Prostate gland (tissue), 2 donors: Measurements from ENCODE around the gene STEAP1. TPM values are rescaled to one million over a fixed set of nuclear protein-coding genes. Genes with fewer than 3 reads are reported as not detected.
"Not testable (repeated sequence)": the region's sequence is repeated elsewhere in the genome, so short reads cannot be mapped to it uniquely, and the experiment has no call there.

Experiments used
- DNase-seq: peaks from one replicate; pipeline ENCODE4 v3.0.0-alpha.2; 2019; ENCODE audit warnings: low spot score
- H3K27ac ChIP-seq, 2 donors: fragments of 200-600 bp; sonication (generic); 2 replicates each; pipeline ENCODE4 v1.5.1; 2017 to 2019
- H3K27me3 ChIP-seq: fragments of 200-600 bp; sonication (generic); replicated peaks from 2 replicates; pipeline ENCODE4 v1.5.1; 2019; ENCODE audit not compliant: insufficient read depth
- H3K36me3 ChIP-seq, 2 donors: fragments of 200-600 bp; sonication (generic); 1 replicate in 1 of 2; 2 replicates in 1 of 2; pipeline versions ENCODE4 v1.5.1 to v1.8.1; 2017 to 2019
- H3K4me1 ChIP-seq: fragments of 200-600 bp; sonication (generic); replicated peaks from 2 replicates; pipeline ENCODE4 v1.5.1; 2019
- H3K4me3 ChIP-seq, 2 donors: fragments of 200-600 bp; sonication (generic); 2 replicates each; pipeline ENCODE4 v1.5.1; 2017 to 2019
- H3K9me3 ChIP-seq: fragments of 200-600 bp; sonication (generic); 2 replicates; pipeline ENCODE4 v1.5.1; 2017
- POLR2AphosphoS5 ChIP-seq: sonication (generic); formaldehyde crosslinking; IDR thresholded peaks from one replicate; pipeline ENCODE4 v1.6.1; 2017; ENCODE audit warnings: antibody characterized with exemption
- WGBS: methylation state at CpG from one replicate; pipeline ENCODE4 v1.1.5; 2018; 5-methylcytosine and 5-hydroxymethylcytosine counted together
- intact Hi-C: fragments of 100-400 bp; cut with DNase I; formaldehyde crosslinking; loops from one replicate; pipeline ENCODE4 v1.14.2; 2022
- total RNA-seq, 2 donors: library from RNA; depleted of rRNA; stranded (reverse); fragments of >200 nt; gene quantifications; one replicate each; pipeline ENCODE4 v1.1.0, GENCODE V29; 2016
- TF ChIP-seq, protein P1 (sequence below), 4 experiments: fragments of 200-600 bp in 2 of 4; fragments of 450-650 bp in 2 of 4; sonication (generic) in 2 of 4; IDR thresholded peaks; 1 replicate in 3 of 4; 2 replicates in 1 of 4; pipeline ENCODE4 v1.5.1; 2016 to 2019; ENCODE audit warnings: antibody characterized with exemption in 4 of 4, mild to moderate bottlenecking in 2 of 4, moderate library complexity in 2 of 4

The STEAP1 gene
- total RNA-seq, 2 donors from 2014 or later: 67.3 to 230 TPM

DNA sequence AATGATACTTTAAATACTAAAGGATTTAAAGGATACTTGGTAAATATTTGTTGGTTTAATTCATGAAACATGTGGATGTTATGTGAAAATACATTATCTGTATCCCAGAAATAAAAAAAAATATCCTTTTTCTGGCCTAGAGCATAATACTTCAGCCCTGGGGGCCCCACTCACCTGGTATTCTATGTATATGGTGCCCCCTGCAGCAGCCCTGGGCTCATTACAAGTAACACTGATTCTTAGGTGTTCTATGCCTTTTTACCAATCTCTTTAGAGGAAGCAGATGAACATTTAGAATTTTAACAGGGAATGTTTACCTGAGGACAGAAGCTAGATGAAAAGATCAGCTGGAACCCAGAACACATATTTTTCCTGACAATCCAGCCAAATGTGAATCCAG, 4.8 kb upstream of the STEAP1 start:
- H3K9me3 ChIP-seq, DNase-seq, H3K4me3 ChIP-seq, H3K4me1 ChIP-seq, intact Hi-C loops, H3K36me3 ChIP-seq, H3K27ac ChIP-seq, H3K27me3 ChIP-seq: not testable (repeated sequence)
- TF ChIP-seq, protein P1, sequence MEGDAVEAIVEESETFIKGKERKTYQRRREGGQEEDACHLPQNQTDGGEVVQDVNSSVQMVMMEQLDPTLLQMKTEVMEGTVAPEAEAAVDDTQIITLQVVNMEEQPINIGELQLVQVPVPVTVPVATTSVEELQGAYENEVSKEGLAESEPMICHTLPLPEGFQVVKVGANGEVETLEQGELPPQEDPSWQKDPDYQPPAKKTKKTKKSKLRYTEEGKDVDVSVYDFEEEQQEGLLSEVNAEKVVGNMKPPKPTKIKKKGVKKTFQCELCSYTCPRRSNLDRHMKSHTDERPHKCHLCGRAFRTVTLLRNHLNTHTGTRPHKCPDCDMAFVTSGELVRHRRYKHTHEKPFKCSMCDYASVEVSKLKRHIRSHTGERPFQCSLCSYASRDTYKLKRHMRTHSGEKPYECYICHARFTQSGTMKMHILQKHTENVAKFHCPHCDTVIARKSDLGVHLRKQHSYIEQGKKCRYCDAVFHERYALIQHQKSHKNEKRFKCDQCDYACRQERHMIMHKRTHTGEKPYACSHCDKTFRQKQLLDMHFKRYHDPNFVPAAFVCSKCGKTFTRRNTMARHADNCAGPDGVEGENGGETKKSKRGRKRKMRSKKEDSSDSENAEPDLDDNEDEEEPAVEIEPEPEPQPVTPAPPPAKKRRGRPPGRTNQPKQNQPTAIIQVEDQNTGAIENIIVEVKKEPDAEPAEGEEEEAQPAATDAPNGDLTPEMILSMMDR (IDR thresholded peaks at IDR 0.05): peak in 2 of 4 experiments; percentile 13 to 21

DNA sequence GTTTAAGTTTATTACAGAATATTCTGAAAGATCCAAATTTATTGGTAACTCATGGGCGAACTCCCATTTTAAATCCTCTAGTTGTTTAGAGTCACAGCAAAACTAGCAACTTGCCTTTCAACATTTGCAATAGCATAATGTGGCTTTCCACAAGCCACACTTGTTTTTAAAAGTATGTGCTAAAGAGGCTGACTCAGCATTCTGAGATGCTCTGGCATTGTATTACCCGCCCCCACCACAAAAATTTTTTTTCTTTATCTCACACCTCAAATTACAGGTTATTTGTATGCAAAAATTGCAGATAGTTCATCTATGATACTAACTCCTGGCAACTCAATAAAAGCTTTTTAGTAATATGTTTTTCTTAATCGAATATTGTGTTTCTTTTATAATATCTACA, 2.4 kb upstream of the STEAP1 start:
- H3K4me1 ChIP-seq, H3K27ac ChIP-seq, H3K9me3 ChIP-seq, DNase-seq, H3K4me3 ChIP-seq, H3K27me3 ChIP-seq, H3K36me3 ChIP-seq: not testable (repeated sequence)
- WGBS: 69% methylated on average over 3 of the region's 3 CpGs
- intact Hi-C loops: loop anchor here (5.0 kb wide), 1 partner anchor 110 kb away; no protein-coding TSS in a partner anchor

DNA sequence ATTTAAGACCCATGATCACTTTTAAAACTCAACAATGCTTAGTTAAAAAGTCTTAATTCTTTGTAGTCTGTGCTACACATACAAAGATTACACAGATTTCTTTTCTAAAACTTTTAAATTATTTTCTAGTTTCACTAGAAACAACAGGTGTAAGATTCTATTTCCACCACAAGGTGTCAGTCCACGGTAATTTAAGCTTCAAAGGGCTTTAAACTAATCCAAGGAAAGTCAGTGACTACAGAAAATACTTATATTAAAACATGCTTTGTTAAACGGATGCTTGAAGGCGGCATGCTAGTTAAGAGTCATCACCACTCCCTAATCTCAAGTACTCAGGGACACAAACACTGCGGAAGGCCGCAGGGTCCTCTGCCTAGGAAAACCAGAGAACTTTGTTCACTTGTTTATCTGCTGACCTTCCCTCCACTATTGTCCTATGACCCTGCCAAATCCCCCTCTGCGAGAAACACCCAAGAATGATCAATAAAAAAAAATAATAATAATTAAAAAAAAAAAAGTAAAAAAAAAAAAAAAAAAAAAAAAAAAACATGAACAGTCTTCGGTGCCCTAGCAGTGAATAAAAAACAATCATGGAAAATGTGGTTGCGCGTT, 1.5 kb upstream of the STEAP1 start:
- not testable (repeated sequence) for H3K36me3 ChIP-seq, H3K27ac ChIP-seq, H3K27me3 ChIP-seq, H3K9me3 ChIP-seq, DNase-seq, H3K4me3 ChIP-seq, H3K4me1 ChIP-seq
- TF ChIP-seq, protein P1 (IDR thresholded peaks at IDR 0.05): peak; percentile 39 to 89 (median 73)
- TF ChIP-seq POLR2AphosphoS5: peak; percentile 23
- 34% methylated on average over 9 of the region's 9 CpGs for WGBS
- intact Hi-C loops: loop anchor here (5.0 kb wide), 1 partner anchor 110 kb away; no protein-coding TSS in a partner anchor

DNA sequence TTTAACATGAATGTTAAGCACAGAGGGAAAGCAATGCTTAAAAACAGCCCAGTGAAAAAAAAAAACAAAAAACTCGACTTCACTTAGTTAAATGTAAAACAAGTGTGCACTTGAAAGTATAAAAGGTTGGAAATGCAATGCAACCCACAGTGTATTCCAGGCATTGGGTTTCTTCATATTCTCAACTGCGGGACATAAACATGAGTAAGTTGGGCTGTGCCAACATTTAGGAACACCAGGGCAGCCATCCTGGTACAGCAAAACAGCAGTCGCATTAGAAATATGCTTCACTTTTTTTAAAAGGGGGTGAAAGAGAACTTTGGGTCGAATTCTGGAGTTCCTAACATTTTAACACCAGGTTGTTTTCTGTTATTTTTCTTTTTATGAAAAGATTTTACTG, 937 bp downstream of the STEAP1 start:
- WGBS: 57% methylated on average over 4 of the region's 4 CpGs
- intact Hi-C loops: no loop called here
- Histone ChIP-seq H3K4me3 (peak overlapping the region; percentile 68), H3K4me1 (no peaks in the 10 kb centered on the region), H3K9me3 (no peaks in the 10 kb centered on the region), H3K27ac (peak overlapping the region; percentile 94 to 97), H3K27me3 (no peaks in the 10 kb centered on the region), H3K36me3 (no peaks in the 10 kb centered on the region)
- no peak for DNase-seq
- TF ChIP-seq, protein P1 (IDR thresholded peaks at IDR 0.05): no peak

DNA sequence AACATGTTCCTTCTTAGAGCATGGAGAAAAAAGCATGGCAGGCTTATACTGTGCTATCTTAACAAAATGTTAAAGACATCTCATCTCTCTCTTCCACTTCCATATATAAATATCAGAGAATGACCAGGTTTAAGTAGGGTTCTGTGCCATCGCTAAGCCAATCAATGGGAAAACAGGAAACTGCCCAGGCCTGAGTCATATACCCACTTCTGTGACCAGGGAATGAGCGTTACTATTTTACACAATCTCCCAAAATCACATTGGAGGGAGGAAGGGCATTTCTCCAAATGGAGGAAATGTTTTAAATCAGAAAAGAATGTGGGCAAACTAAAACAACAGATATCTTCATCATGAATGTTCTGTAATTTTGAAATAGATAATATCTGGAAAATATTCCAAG, 3.1 kb downstream of the STEAP1 start:
- 27% methylated on average over 2 of the region's 2 CpGs for WGBS
- H3K4me3 ChIP-seq, H3K4me1 ChIP-seq, intact Hi-C loops, H3K27me3 ChIP-seq, DNase-seq, H3K9me3 ChIP-seq, H3K36me3 ChIP-seq: not testable (repeated sequence)
- H3K27ac ChIP-seq: peak overlapping the region; percentile 94 to 97

DNA sequence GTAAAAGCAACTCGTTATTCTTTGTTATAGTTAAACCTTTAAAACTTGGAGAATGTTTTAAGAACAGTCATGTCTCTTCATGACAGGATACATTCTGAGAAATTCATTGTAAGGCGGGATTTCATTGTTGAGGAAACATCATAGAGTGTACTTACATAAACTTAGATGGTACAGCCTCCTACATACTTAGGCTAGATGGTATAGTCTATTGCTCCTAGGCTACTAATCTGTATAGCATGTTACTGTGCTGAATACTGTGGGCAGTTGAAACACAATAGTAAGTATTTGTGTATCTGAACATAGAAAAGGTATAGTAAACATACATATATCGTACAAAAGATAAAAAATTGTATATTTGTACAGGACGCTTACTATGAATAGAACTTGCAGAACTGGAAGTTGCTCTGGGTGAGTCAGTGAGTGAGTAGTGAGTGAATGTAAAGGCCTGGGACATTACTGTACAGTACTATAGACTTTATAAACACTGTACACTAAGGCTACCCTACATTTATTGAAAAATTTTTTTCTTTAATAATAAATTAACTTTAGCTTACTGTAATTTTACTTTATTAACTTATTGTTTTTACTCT, 3.6 kb downstream of the STEAP1 start:
- H3K4me1 ChIP-seq, DNase-seq, intact Hi-C loops, H3K4me3 ChIP-seq, H3K9me3 ChIP-seq, H3K27me3 ChIP-seq, H3K36me3 ChIP-seq: not testable (repeated sequence)
- WGBS: 34% methylated on average over 4 of the region's 4 CpGs
- peak overlapping the region; percentile 60 to 97 for H3K27ac ChIP-seq
